ENCODE measurements around the gene TBC1D22A. TPM values are rescaled to one million over a fixed set of nuclear protein-coding genes. Genes with fewer than 3 reads are reported as not detected.

The TBC1D22A gene
- total RNA-seq, 2 donors from 2014 or later, result 21.5 to 23.1 TPM

GRCh38 chr22:46895753-46896152 is 133.3 kb downstream of the TBC1D22A start:
- ATAC-seq, result no peak
- H3K4me1 ChIP-seq, result no peaks in the 10 kb centered on the region
- intact Hi-C loops (cut with DNase I), result no loop called here
- no peak overlapping the region for H3K4me3 ChIP-seq
- WGBS, 2 donors, result 69 to 82% methylated on average over 11 of the region's 11 CpGs
- no peaks in the 10 kb centered on the region for H3K27me3 ChIP-seq
- peaks cover 0 to 2% of the 10 kb centered on the region in 2 donors for H3K36me3 ChIP-seq (replicated peaks in 1 of 2; ENCODE audit: insufficient read depth in 1 of 2, low read depth in 2 of 2)
- no peak for DNase-seq
- TF ChIP-seq POLR2A (IDR thresholded peaks at IDR 0.05) (no peak), CTCF (IDR thresholded peaks at IDR 0.05) (no peak)
- H3K27ac ChIP-seq, result no peak overlapping the region
- no peaks in the 10 kb centered on the region for H3K9me3 ChIP-seq

GRCh38 chr22:46896166-46896565 is 133.7 kb downstream of the TBC1D22A start:
- Histone ChIP-seq H3K27me3 (no peaks in the 10 kb centered on the region), H3K4me3 (no peak overlapping the region), H3K9me3 (no peaks in the 10 kb centered on the region), H3K4me1 (no peaks in the 10 kb centered on the region), H3K36me3 (replicated peaks in 1 of 2; ENCODE audit: insufficient read depth in 1 of 2, low read depth in 2 of 2) (peaks cover 0 to 2% of the 10 kb centered on the region in 2 donors), H3K27ac (no peak overlapping the region)
- 88 to 93% methylated on average over 4 of the region's 4 CpGs for WGBS, 2 donors
- intact Hi-C loops (cut with DNase I), result no loop called here
- ATAC-seq (no peak), DNase-seq (no peak)
- TF ChIP-seq POLR2A (IDR thresholded peaks at IDR 0.05) (no peak), CTCF (IDR thresholded peaks at IDR 0.05) (no peak)

- H3K4me1 ChIP-seq, result no peaks in the 10 kb centered on the region
- H3K27ac ChIP-seq, result no peak overlapping the region
- TF ChIP-seq POLR2A (IDR thresholded peaks at IDR 0.05) (no peak), CTCF (IDR thresholded peaks at IDR 0.05) (peak in 2 of 7 experiments; percentile 5 to 28)
- WGBS, 2 donors, result 83 to 92% methylated on average over 13 of the region's 13 CpGs
- DNase-seq (no peak), ATAC-seq (no peak)
- H3K27me3 ChIP-seq, result no peaks in the 10 kb centered on the region
- H3K36me3 ChIP-seq (replicated peaks in 1 of 2; ENCODE audit: insufficient read depth in 1 of 2, low read depth in 2 of 2), result peaks cover 0 to 2% of the 10 kb centered on the region in 2 donors
- H3K4me3 ChIP-seq, result no peak overlapping the region
- intact Hi-C loops (cut with DNase I), result no loop called here
- H3K9me3 ChIP-seq, result no peaks in the 10 kb centered on the region
Measured at GRCh38 chr22:46896568-46897245, 134.3 kb downstream of the TBC1D22A start.

GRCh38 chr22:46897246-46897623 is 134.8 kb downstream of the TBC1D22A start:
- Histone ChIP-seq H3K27me3 (no peaks in the 10 kb centered on the region), H3K9me3 (no peaks in the 10 kb centered on the region), H3K4me1 (no peaks in the 10 kb centered on the region), H3K4me3 (no peak overlapping the region), H3K36me3 (replicated peaks in 1 of 2; ENCODE audit: insufficient read depth in 1 of 2, low read depth in 2 of 2) (peaks cover 0 to 2% of the 10 kb centered on the region in 2 donors), H3K27ac (no peak overlapping the region)
- DNase-seq (no peak), ATAC-seq (no peak)
- WGBS, 2 donors, result 96 to 97% methylated on average over 4 of the region's 4 CpGs
- intact Hi-C loops (cut with DNase I), result no loop called here
- TF ChIP-seq CTCF (IDR thresholded peaks at IDR 0.05) (no peak), POLR2A (IDR thresholded peaks at IDR 0.05) (no peak)

- Histone ChIP-seq H3K4me3 (no peak overlapping the region), H3K9me3 (no peaks in the 10 kb centered on the region), H3K27me3 (no peaks in the 10 kb centered on the region), H3K36me3 (replicated peaks in 1 of 2; ENCODE audit: insufficient read depth in 1 of 2, low read depth in 2 of 2) (no peaks in the 10 kb centered on the region), H3K27ac (no peak overlapping the region), H3K4me1 (no peaks in the 10 kb centered on the region)
- DNase-seq, result no peak
- no peak for TF ChIP-seq CTCF (IDR thresholded peaks at IDR 0.05)
- TF ChIP-seq POLR2A (IDR thresholded peaks at IDR 0.05), result no peak
- intact Hi-C loops (cut with DNase I), result no loop called here
- 68 to 86% methylated on average over 5 of the region's 5 CpGs for WGBS, 2 donors
- ATAC-seq, result no peak
Measured at GRCh38 chr22:46900549-46900948, 138.1 kb downstream of the TBC1D22A start.
